AG09309 (cell line): ENCODE data around the gene NECAB2.

Source experiments
- DNase-seq: peaks from one replicate; pipeline ENCODE4 v3.0.0-alpha.2; 2010; ENCODE audit warnings: low read depth
- H3K4me3 ChIP-seq: 2 replicates; pipeline ENCODE4 v1.5.1; 2011; ENCODE audit warnings: mild to moderate bottlenecking, low read depth, low read length, moderate library complexity; ENCODE audit not compliant: control insufficient read depth
- CTCF ChIP-seq: IDR thresholded peaks from 2 replicates; pipeline ENCODE4 v1.5.1; 2011; ENCODE audit warnings: mild to moderate bottlenecking, low read depth, low read length, inconsistent platforms; ENCODE audit not compliant: insufficient read depth, control insufficient read depth; ENCODE audit errors: missing control alignments

NECAB2 gene

GRCh38 chr16:83994703-83995102, 26.7 kb downstream of the NECAB2 start:
- TF ChIP-seq CTCF: no peak
- no peak overlapping the region for H3K4me3 ChIP-seq
- no peak for DNase-seq

- no peak for DNase-seq
- no peak overlapping the region for H3K4me3 ChIP-seq
- TF ChIP-seq CTCF: no peak
Observed at GRCh38 chr16:83995754-83996153, 27.7 kb downstream of the NECAB2 start.

- DNase-seq: no peak
- no peak overlapping the region for H3K4me3 ChIP-seq
- no peak for TF ChIP-seq CTCF
Observed at GRCh38 chr16:83996481-83997252, 28.6 kb downstream of the NECAB2 start.

- H3K4me3 ChIP-seq: no peak overlapping the region
- no peak for TF ChIP-seq CTCF
- no peak for DNase-seq
Observed at GRCh38 chr16:83998091-83998490, 30.0 kb downstream of the NECAB2 start.

- no peak for DNase-seq
- H3K4me3 ChIP-seq: no peak overlapping the region
- no peak for TF ChIP-seq CTCF
Observed at GRCh38 chr16:84000989-84001642, 33.1 kb downstream of the NECAB2 start.

- no peak for TF ChIP-seq CTCF
- H3K4me3 ChIP-seq: no peak overlapping the region
- no peak for DNase-seq
Observed at GRCh38 chr16:84001726-84002125, 33.7 kb downstream of the NECAB2 start.

- no peak overlapping the region for H3K4me3 ChIP-seq
- TF ChIP-seq CTCF: no peak
- DNase-seq: no peak
Observed at GRCh38 chr16:84003038-84003437, 35.0 kb downstream of the NECAB2 start.
